Transverse colon (tissue), 4 donors: ENCODE measurements around the gene PGM1. TPM values are rescaled to one million over a fixed set of nuclear protein-coding genes. Genes with fewer than 3 reads are reported as not detected.
A peak's percentile ranks its signal among the peaks of the same experiment; 100 is the strongest.

Experiments
- DNase-seq: peaks from one replicate; pipeline ENCODE4 v3.0.0-alpha.2; 2019
- H3K27ac ChIP-seq, 4 donors: fragments of 200-600 bp; sonication (generic); 2 replicates each; pipeline ENCODE4 v1.5.1; 2016 to 2018; ENCODE audit warnings: inconsistent platforms in 4 of 4
- H3K27me3 ChIP-seq: fragments of 200-600 bp; sonication (generic); 2 replicates; pipeline ENCODE4 v1.5.1; 2017; ENCODE audit warnings: inconsistent platforms
- H3K36me3 ChIP-seq, 4 donors: fragments of 200-600 bp; sonication (generic); 2 replicates each; pipeline ENCODE4 v1.5.1; 2017 to 2019; ENCODE audit warnings: inconsistent platforms in 4 of 4
- H3K4me1 ChIP-seq, 4 donors: fragments of 200-600 bp; sonication (generic); 2 replicates each; pipeline ENCODE4 v1.5.1; 2017 to 2020; ENCODE audit warnings: inconsistent platforms in 4 of 4
- H3K4me3 ChIP-seq, 4 donors: fragments of 200-600 bp; sonication (generic); 1 replicate in 1 of 4; 2 replicates in 3 of 4; pipeline versions ENCODE4 v1.5.1 to v1.6.1; 2017 to 2019; ENCODE audit warnings: inconsistent platforms in 4 of 4
- H3K9me3 ChIP-seq, 2 donors: fragments of 200-600 bp; sonication (generic); 2 replicates each; pipeline ENCODE4 v1.5.1; 2017 to 2019; ENCODE audit warnings: inconsistent platforms in 2 of 2
- EP300 ChIP-seq: sonication (generic); formaldehyde crosslinking; IDR thresholded peaks from one replicate; pipeline ENCODE4 v1.6.1; 2017; ENCODE audit warnings: antibody characterized with exemption, low read depth
- POLR2A ChIP-seq: fragments of 450-650 bp; IDR thresholded peaks from one replicate; pipeline ENCODE4 v1.6.1; 2016; ENCODE audit warnings: antibody characterized with exemption, mild to moderate bottlenecking, moderate library complexity
- POLR2AphosphoS5 ChIP-seq, 3 donors: sonication (generic); formaldehyde crosslinking; IDR thresholded peaks; one replicate each; pipeline ENCODE4 v1.6.1; 2016; ENCODE audit warnings: antibody characterized with exemption in 3 of 3
- WGBS, 2 donors: methylation state at CpG; one replicate each; pipeline ENCODE4 v1.1.5; 2018; ENCODE audit warnings: low coverage in 1 of 2; 5-methylcytosine and 5-hydroxymethylcytosine counted together
- in situ Hi-C, 4 donors: fragments of 200-750 bp; cut with MboI; loops; one replicate each; pipeline versions ENCODE4 v1.15.0 to v1.15.1; 2017; ENCODE audit warnings: low sequenced_read_pairs in 3 of 4, low pct_ligation_motif_present in 1 of 4, low pct_unique_long_range_greater_than_20kb in 1 of 4
- intact Hi-C: fragments of 100-400 bp; cut with DNase I; formaldehyde crosslinking; loops from one replicate; pipeline ENCODE4 v1.15.1; 2023; ENCODE audit warnings: low total_unique reads
- total RNA-seq, 4 donors: library from RNA; depleted of rRNA; stranded (reverse); fragments of >200 nt; gene quantifications; one replicate each; pipeline ENCODE4 v1.1.0, GENCODE V29; 2016
- TF ChIP-seq, protein P1 (sequence below), 5 experiments: fragments of 200-600 bp in 3 of 5; fragments of 450-650 bp in 2 of 5; sonication (generic) in 3 of 5; IDR thresholded peaks; 1 replicate in 2 of 5; 2 replicates in 3 of 5; pipeline ENCODE4 v1.5.1; 2016 to 2017; ENCODE audit warnings: antibody characterized with exemption in 5 of 5, inconsistent platforms in 3 of 5, mild to moderate bottlenecking in 2 of 5, moderate library complexity in 1 of 5

Gene PGM1
- total RNA-seq, 4 donors from 2014 or later: 45.0 to 144 (median 103) TPM

DNA sequence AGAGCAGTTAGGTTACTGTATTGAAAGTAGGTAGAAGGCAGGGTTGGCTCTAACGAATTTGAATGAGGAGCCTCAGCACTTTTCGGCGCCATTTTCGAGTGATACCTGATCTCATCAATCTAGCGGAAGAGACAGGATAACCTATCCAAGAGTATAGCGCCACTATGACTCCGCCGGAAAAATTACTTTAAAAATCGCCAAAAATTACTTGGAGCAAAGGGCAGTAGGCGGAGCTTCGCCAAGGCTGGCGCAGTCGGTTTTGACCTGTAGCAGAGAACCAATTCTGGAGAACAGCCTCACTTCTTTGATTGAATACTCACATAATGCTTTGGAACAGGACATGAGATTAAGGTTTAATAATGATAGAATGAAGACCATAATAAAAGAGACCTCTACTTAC lies 44.3 kb upstream of the PGM1 start:
- Histone ChIP-seq H3K4me1 (no peaks in the 10 kb centered on the region), H3K27me3 (no peaks in the 10 kb centered on the region), H3K36me3 (no peaks in the 10 kb centered on the region), H3K4me3 (no peak overlapping the region), H3K27ac (no peak overlapping the region), H3K9me3 (no peaks in the 10 kb centered on the region)
- no peak for TF ChIP-seq POLR2AphosphoS5 (IDR thresholded peaks at IDR 0.05)
- no peak for TF ChIP-seq POLR2A
- no peak for TF ChIP-seq EP300
- TF ChIP-seq, protein P1, sequence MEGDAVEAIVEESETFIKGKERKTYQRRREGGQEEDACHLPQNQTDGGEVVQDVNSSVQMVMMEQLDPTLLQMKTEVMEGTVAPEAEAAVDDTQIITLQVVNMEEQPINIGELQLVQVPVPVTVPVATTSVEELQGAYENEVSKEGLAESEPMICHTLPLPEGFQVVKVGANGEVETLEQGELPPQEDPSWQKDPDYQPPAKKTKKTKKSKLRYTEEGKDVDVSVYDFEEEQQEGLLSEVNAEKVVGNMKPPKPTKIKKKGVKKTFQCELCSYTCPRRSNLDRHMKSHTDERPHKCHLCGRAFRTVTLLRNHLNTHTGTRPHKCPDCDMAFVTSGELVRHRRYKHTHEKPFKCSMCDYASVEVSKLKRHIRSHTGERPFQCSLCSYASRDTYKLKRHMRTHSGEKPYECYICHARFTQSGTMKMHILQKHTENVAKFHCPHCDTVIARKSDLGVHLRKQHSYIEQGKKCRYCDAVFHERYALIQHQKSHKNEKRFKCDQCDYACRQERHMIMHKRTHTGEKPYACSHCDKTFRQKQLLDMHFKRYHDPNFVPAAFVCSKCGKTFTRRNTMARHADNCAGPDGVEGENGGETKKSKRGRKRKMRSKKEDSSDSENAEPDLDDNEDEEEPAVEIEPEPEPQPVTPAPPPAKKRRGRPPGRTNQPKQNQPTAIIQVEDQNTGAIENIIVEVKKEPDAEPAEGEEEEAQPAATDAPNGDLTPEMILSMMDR (IDR thresholded peaks at IDR 0.05): no peak
- in situ Hi-C loops (loop anchor here in 1 of 4 donors (25.0 kb wide), 1 partner anchor 712 kb away; no protein-coding TSS in a partner anchor), intact Hi-C loops (no loop called here)
- WGBS, 2 donors: 88 to 91% methylated on average over 13 of the region's 13 CpGs
- DNase-seq: no peak

DNA sequence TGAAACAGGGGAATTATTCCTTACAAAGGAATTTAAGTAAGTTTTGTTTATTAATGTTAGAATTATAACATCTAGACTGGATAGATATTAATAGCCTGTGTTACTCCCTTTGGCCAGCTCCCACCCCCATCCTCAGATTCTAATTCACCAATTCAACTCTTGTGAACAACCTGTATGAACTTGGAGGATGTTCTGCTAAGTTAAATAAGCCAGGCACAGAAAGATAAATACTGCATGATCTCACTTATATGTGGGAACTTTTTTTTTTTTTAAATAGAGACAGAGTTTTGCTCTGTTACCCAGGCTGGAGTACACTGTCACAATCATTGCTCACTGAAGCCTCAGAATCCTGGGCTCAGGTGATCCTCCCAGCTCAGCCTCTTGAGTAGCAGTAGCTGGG lies 37.7 kb upstream of the PGM1 start:
- TF ChIP-seq POLR2AphosphoS5 (IDR thresholded peaks at IDR 0.05): no peak
- no peak for TF ChIP-seq EP300
- TF ChIP-seq, protein P1 (IDR thresholded peaks at IDR 0.05): no peak
- no peak for TF ChIP-seq POLR2A
- Histone ChIP-seq H3K9me3 (no peaks in the 10 kb centered on the region), H3K4me3 (no peak overlapping the region), H3K4me1 (no peaks in the 10 kb centered on the region), H3K27me3 (no peaks in the 10 kb centered on the region), H3K27ac (no peak overlapping the region), H3K36me3 (no peaks in the 10 kb centered on the region)
- intact Hi-C loops: no loop called here
- no peak for DNase-seq
- in situ Hi-C loops: no loop called here

DNA sequence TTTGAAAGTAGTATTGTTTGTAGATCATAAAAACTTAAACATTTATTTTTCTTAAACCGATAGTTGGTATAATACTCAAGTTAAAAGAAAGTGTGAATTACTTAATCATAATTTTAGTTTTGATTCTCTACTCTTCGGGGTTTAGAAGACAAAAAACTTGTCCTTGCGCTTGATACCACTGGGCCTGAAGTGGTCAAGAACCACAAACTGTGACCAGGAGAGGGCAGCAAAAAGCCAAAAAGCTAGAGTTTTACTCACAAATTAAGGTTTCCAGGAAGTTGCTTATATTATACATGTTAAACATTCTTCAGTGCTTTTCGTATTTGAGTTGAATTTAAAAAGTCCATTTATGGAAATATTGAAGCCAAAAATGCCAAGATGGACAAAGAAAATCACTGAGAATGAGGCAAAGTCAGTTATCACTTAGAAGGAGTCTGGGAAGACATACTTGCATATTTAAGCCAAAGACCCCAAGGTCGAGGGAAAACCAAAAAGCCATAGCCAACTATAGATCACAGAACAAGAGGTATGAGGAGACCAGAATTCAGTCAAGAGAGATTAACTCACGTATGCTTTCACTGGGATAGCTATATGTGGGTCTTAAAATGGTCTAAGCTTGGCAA lies 35.7 kb upstream of the PGM1 start:
- TF ChIP-seq, protein P1 (IDR thresholded peaks at IDR 0.05): peak in 4 of 5 experiments; percentile 30 to 38 (median 36)
- no peak for TF ChIP-seq POLR2AphosphoS5 (IDR thresholded peaks at IDR 0.05)
- Histone ChIP-seq H3K4me1 (no peaks in the 10 kb centered on the region), H3K9me3 (no peaks in the 10 kb centered on the region), H3K27ac (no peak overlapping the region), H3K36me3 (no peaks in the 10 kb centered on the region), H3K4me3 (no peak overlapping the region), H3K27me3 (no peaks in the 10 kb centered on the region)
- WGBS, 2 donors: 68 to 75% methylated on average over 5 to 6 of the region's 6 CpGs
- DNase-seq: peak; percentile 31
- intact Hi-C loops: no loop called here
- in situ Hi-C loops: no loop called here

DNA sequence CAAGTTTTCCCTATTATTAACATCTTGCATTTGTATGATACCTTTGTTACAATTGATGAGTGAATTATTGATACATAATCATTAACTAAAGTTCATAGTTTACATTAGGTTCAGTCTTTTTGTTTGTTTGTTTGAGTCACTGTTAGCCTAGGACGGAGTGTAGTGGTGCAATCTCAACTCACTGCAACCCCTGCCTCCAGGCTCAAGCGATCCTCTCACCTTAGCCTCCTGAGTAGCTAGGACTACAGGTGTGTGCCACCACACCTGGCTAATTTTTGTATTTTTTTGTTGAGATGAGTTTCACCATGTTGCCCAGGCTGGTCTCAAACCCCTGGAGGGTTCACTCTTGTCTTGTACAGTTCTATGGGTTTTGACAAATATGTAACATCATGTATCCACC lies 33.9 kb upstream of the PGM1 start:
- Histone ChIP-seq H3K36me3 (no peaks in the 10 kb centered on the region), H3K27me3 (no peaks in the 10 kb centered on the region), H3K4me1 (no peaks in the 10 kb centered on the region), H3K27ac (no peak overlapping the region), H3K4me3 (no peak overlapping the region), H3K9me3 (no peaks in the 10 kb centered on the region)
- TF ChIP-seq POLR2AphosphoS5 (IDR thresholded peaks at IDR 0.05): no peak
- no peak for TF ChIP-seq POLR2A
- TF ChIP-seq EP300: no peak
- TF ChIP-seq, protein P1 (IDR thresholded peaks at IDR 0.05): no peak
- in situ Hi-C loops (no loop called here), intact Hi-C loops (no loop called here)
- DNase-seq: no peak
- WGBS, 2 donors: 82 to 96% methylated on average over 2 of the region's 2 CpGs
